ENCODE results near the gene NOL4L.

DNA sequence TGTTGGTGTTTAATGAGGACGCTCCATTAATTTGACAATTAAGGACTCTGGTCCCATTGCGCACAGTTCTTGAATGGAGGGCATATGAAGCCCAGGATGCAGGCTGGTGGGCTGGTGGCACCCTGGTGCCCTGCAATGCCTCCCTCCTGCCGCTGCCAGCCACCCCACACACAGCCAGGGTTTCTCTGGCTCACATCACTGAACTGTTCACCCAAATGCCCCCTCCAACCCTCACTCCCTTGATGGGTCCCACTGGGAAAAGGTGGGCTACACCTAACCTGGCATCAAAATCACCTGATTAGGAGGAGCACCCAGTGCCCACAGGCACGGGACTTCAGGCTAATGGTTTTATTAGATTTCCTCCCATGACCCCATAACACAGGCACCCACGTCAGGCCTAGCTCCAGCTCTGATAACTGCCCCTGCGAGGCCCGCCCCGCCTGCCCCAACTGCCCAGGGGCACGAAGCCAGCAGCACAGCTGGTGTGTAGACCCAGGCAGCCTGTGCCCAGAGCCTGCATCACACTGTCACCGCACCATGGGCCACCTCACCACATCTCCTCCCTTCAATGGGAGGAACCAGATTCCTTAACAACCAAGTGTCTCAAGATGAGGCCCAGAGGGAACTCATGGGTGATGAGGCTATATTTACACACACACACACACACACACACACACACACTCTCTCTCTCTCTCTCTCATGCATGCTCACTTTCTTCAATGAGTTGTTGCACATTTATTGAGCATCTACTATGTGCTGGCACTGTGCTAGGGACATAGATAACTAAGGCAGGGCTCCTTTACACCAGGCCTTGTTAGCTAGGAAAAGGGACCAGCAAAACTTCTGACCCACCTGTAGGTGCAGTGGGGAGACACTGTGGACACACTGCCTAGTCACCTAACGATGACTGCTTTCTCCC is 107.3 kb downstream of the NOL4L start:
- TF ChIP-seq, protein P1, sequence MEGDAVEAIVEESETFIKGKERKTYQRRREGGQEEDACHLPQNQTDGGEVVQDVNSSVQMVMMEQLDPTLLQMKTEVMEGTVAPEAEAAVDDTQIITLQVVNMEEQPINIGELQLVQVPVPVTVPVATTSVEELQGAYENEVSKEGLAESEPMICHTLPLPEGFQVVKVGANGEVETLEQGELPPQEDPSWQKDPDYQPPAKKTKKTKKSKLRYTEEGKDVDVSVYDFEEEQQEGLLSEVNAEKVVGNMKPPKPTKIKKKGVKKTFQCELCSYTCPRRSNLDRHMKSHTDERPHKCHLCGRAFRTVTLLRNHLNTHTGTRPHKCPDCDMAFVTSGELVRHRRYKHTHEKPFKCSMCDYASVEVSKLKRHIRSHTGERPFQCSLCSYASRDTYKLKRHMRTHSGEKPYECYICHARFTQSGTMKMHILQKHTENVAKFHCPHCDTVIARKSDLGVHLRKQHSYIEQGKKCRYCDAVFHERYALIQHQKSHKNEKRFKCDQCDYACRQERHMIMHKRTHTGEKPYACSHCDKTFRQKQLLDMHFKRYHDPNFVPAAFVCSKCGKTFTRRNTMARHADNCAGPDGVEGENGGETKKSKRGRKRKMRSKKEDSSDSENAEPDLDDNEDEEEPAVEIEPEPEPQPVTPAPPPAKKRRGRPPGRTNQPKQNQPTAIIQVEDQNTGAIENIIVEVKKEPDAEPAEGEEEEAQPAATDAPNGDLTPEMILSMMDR (IDR thresholded peaks at IDR 0.05; ENCODE audit: insufficient read depth, low read length, poor library complexity, severe bottlenecking) = no peak
- TF ChIP-seq EZH2phosphoT487 (conservative IDR thresholded peaks at IDR 0.05; ENCODE audit: low read length) = no peak
